ENCODE results near the gene HELB.

Gene HELB

DNA sequence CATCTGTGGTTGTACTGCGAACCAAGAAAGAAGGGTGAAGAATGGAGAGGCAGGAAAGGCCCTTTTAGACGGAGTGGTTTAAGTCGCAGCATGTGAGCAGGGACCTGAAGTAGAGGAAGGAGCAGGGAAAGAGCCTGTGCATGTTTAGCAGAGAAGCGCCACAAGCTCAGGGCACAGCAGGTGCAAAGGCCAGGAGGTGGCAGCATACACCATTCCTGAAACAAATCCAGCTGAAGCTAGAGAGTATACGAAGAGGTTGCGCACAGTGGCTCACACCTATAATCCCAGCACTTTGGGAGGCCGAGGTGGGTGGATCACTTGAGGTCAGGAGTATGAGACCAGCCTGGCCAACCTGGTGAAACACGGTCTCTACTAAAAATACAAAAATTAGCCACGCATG, 49.9 kb downstream of the HELB start:
- H3K27ac ChIP-seq = no peak overlapping the region
- TF ChIP-seq, protein P1, sequence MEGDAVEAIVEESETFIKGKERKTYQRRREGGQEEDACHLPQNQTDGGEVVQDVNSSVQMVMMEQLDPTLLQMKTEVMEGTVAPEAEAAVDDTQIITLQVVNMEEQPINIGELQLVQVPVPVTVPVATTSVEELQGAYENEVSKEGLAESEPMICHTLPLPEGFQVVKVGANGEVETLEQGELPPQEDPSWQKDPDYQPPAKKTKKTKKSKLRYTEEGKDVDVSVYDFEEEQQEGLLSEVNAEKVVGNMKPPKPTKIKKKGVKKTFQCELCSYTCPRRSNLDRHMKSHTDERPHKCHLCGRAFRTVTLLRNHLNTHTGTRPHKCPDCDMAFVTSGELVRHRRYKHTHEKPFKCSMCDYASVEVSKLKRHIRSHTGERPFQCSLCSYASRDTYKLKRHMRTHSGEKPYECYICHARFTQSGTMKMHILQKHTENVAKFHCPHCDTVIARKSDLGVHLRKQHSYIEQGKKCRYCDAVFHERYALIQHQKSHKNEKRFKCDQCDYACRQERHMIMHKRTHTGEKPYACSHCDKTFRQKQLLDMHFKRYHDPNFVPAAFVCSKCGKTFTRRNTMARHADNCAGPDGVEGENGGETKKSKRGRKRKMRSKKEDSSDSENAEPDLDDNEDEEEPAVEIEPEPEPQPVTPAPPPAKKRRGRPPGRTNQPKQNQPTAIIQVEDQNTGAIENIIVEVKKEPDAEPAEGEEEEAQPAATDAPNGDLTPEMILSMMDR (IDR thresholded peaks at IDR 0.05) = peak; percentile 72
- TF ChIP-seq ZFX (IDR thresholded peaks at IDR 0.05; ENCODE audit: borderline replicate concordance) = no peak

DNA sequence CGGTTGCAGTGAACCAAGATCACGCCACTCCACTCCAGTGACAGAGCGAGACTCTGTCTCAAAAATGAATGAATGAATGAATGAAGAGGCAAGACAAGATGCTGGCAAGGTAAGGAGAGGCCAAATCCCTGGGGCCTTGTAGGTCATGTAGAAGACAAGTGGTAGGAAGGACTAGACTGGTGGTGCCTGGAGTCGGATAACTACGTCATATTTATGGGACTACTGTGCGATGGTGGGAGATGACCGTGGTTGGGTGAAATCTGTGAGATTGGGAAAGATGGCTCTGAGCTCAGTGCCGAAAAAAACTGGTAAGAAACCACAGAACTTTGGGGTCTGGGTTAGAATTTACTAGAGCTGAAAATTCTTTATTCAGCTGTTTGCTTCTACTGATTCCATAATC, 50.6 kb downstream of the HELB start:
- TF ChIP-seq, protein P1 (IDR thresholded peaks at IDR 0.05) = no peak
- no peak for TF ChIP-seq ZFX (IDR thresholded peaks at IDR 0.05; ENCODE audit: borderline replicate concordance)
- H3K27ac ChIP-seq = no peak overlapping the region

- TF ChIP-seq, protein P1 (IDR thresholded peaks at IDR 0.05) = no peak
- no peak for TF ChIP-seq ZFX (IDR thresholded peaks at IDR 0.05; ENCODE audit: borderline replicate concordance)
- H3K27ac ChIP-seq = no peak overlapping the region
Observed at GRCh38 chr12:66354291-66354690, 52.0 kb downstream of the HELB start.

GRCh38 chr12:66359300-66359699, 57.0 kb downstream of the HELB start:
- TF ChIP-seq, protein P1 (IDR thresholded peaks at IDR 0.05) = no peak
- no peak for TF ChIP-seq ZFX (IDR thresholded peaks at IDR 0.05; ENCODE audit: borderline replicate concordance)
- H3K27ac ChIP-seq = no peak overlapping the region

DNA sequence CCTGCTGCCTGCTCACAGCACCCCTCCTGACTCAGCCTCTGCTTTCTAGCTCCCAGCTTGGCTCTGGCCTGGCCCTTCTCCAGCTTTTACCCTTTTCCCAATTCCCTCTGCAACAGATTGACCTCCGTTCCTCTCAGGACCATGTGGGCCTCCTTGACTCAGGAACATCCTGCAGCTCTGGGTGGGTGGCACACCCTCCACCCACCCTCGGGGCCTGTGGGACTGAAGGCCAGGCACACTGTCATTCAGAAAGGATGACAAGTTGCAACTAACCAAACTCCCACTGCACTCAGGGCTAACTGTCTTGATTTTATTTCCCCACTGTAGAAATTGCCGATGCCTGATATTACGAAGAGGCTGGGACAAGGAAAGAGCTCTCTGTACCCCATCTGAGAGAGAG, 59.4 kb downstream of the HELB start:
- TF ChIP-seq ZFX (IDR thresholded peaks at IDR 0.05; ENCODE audit: borderline replicate concordance) = no peak
- TF ChIP-seq, protein P1 (IDR thresholded peaks at IDR 0.05) = no peak
- H3K27ac ChIP-seq = no peak overlapping the region

- TF ChIP-seq ZFX (IDR thresholded peaks at IDR 0.05; ENCODE audit: borderline replicate concordance) = no peak
- TF ChIP-seq, protein P1 (IDR thresholded peaks at IDR 0.05) = no peak
- H3K27ac ChIP-seq = no peak overlapping the region
Observed at GRCh38 chr12:66365718-66366490, 63.6 kb downstream of the HELB start.

DNA sequence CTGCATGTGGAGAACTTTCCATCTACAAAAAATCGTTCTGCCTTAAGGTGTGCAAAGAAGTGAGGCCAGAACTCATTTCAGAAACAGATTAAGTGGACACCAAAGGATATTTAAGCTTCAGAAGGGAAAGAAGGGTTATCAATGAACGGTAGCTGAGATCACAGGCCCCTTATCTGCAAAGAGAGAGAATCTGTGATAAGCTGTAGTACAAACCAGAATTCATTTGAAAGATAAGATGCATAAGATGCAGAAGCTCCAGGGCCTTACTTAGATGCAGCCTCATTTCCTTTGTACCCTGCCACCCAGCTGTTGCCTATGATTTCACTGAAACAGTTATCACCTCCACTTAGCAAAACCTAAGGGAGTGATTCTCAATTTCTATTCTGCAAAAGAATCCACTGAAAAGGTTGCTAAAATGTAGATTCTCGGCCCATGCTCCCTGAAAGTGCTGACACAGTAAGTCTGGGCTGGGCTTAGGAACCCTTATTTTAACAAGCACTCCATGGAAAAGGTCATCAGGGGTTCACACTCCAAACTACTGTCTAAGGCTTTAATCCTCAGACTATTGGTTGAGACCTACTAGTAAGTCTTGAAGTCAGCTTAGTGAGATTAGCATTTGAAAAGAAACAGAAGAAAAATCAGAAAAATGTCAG, 64.8 kb downstream of the HELB start:
- TF ChIP-seq, protein P1 (IDR thresholded peaks at IDR 0.05) = no peak
- no peak for TF ChIP-seq ZFX (IDR thresholded peaks at IDR 0.05; ENCODE audit: borderline replicate concordance)
- no peak overlapping the region for H3K27ac ChIP-seq
